NB4 (cell line): ENCODE measurements around the gene SETD1B.

Experiments
- DNase-seq: peaks from one replicate; pipeline ENCODE4 v3.0.0; 2010; ENCODE audit warnings: low read depth
- H3K4me3 ChIP-seq: one replicate; pipeline ENCODE4 v1.5.1; 2011; ENCODE audit warnings: mild to moderate bottlenecking, low read depth, low read length, moderate library complexity
- MYC ChIP-seq: IDR thresholded peaks from 2 replicates; pipeline ENCODE4 v1.6.1; 2011; ENCODE audit warnings: low read depth, low read length
- POLR2A ChIP-seq: IDR thresholded peaks from 2 replicates; pipeline ENCODE4 v1.6.1; 2011; ENCODE audit warnings: mild to moderate bottlenecking; ENCODE audit not compliant: insufficient read length; ENCODE audit errors: extremely low read depth
- TF ChIP-seq, protein P1 (sequence below): IDR thresholded peaks from 2 replicates; pipeline ENCODE4 v1.6.1; 2011; ENCODE audit warnings: low read depth, low read length
- TF ChIP-seq, protein P2 (sequence below): IDR thresholded peaks from one replicate; pipeline ENCODE4 v1.5.1; 2012; ENCODE audit warnings: low read depth, low read length

The SETD1B gene

DNA sequence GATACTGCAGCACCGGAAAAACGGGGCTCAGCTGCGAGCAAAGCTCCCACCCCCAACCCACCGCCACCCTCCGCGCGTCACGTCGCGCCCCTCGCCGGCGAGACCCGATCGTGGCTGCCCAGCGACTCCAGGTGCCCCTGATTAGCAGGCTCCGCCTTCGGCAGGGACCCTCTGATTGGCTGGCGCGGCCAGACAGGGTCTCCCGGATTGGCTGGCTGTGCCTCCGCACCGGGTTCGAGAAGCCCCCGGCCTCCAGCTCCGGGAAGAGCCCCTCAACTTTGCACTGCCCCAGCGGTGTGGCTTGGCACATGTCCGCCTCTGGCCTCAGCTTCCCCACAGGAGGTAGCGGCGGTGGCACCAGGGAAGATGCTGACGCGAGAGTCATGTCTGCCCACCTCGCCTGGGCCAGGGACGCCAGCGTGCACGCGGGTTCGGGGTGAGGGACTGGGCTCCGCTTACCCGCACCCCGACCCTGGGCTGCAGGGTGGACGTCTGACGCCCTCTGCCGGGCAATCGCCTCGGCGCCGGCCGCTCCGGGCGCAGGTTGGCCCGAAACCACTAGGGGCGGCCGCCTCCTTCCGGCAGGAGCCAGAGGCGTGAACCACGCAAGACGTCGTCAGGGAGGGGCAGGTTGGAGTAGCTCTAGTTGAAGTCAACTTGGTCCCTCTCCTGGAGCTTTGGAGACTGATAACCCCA is 9.8 kb upstream of the SETD1B start:
- DNase-seq: peak; percentile 99
- H3K4me3 ChIP-seq: peak overlapping the region; percentile 72
- TF ChIP-seq POLR2A (peak; percentile 32), MYC (peak; percentile 95)
- TF ChIP-seq, protein P1, sequence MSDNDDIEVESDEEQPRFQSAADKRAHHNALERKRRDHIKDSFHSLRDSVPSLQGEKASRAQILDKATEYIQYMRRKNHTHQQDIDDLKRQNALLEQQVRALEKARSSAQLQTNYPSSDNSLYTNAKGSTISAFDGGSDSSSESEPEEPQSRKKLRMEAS: peak; percentile 89
- TF ChIP-seq, protein P2, sequence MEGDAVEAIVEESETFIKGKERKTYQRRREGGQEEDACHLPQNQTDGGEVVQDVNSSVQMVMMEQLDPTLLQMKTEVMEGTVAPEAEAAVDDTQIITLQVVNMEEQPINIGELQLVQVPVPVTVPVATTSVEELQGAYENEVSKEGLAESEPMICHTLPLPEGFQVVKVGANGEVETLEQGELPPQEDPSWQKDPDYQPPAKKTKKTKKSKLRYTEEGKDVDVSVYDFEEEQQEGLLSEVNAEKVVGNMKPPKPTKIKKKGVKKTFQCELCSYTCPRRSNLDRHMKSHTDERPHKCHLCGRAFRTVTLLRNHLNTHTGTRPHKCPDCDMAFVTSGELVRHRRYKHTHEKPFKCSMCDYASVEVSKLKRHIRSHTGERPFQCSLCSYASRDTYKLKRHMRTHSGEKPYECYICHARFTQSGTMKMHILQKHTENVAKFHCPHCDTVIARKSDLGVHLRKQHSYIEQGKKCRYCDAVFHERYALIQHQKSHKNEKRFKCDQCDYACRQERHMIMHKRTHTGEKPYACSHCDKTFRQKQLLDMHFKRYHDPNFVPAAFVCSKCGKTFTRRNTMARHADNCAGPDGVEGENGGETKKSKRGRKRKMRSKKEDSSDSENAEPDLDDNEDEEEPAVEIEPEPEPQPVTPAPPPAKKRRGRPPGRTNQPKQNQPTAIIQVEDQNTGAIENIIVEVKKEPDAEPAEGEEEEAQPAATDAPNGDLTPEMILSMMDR: peak; percentile 100

DNA sequence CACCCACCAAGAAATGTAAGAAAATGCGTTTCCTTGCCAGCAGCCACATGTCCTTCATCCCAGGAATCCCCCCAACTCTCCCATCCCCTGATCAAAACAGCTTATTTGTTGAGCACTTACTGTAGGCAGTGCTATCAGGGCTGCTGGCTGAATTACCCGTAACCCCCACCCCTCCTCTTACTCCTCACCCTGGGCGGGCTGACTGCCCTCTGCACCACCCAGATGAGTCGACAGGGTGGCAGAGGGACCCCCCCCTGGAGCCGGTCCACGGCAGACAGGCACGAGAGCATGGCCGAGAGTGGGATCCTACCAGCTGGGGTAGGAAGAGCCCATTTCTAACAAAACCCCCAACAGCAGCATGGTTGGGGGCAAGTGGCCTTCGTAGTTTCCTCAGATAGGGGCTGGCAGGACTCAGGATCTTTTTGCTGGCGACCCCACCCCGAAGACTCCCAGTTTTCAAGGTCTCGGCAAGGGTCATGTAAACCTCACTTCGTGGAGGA is 9.2 kb upstream of the SETD1B start:
- H3K4me3 ChIP-seq: peak overlapping the region; percentile 37
- DNase-seq: no peak

DNA sequence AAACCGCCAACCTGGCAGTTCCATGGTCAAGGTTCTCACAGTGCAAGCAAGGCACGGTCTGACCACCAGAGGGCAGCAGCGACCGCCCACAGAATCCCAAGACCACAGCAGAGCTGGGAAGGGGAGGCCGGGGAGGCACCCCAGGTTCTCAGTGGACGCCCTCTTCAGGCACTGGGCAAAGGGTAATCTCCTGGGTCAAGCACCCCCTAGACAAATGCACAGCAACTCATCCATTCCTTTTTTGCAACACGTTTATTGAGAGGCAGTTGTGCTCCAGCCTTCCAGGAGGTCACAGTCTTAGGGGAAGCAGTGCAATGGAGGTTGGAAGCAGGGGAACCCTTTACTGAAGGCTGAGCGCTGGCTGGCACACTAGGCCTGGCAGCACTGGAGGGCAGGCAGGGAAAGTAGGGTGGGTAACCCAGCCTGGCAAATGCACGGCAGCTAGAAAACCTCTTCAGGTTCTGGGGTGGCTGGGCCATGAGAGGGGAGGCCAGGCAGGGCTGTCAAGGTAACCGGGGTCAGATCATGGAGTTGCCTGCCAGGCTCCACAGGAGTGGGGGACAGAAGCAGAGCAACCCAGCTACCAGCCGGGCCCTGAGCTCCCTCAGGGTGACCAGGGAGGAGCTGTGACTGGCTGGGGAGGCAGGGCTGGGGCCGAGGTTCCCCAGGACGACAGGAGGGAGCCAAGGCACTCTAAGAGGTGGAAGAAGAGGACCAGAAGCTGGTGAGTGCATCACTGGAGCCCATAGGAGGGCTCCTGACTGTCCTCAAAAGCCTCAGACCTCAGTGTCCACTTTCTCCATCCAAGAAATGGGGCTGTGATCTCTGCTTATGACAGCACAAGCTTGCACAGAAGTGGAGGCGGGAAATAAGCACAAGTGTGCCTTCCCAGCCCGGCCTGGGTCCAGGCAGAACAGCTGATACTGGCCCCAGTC is 8.5 kb upstream of the SETD1B start:
- TF ChIP-seq POLR2A (no peak), MYC (peak; percentile 62)
- TF ChIP-seq, protein P2: peak; percentile 99
- TF ChIP-seq, protein P1: peak; percentile 51
- peak overlapping the region; percentile 37 for H3K4me3 ChIP-seq
- peak; percentile 95 for DNase-seq

More for the DNA sequence above, 9.2 kb upstream of the SETD1B start:
- TF ChIP-seq MYC: no peak
- TF ChIP-seq, protein P2: no peak
- TF ChIP-seq, protein P1: no peak
- no peak for TF ChIP-seq POLR2A

DNA sequence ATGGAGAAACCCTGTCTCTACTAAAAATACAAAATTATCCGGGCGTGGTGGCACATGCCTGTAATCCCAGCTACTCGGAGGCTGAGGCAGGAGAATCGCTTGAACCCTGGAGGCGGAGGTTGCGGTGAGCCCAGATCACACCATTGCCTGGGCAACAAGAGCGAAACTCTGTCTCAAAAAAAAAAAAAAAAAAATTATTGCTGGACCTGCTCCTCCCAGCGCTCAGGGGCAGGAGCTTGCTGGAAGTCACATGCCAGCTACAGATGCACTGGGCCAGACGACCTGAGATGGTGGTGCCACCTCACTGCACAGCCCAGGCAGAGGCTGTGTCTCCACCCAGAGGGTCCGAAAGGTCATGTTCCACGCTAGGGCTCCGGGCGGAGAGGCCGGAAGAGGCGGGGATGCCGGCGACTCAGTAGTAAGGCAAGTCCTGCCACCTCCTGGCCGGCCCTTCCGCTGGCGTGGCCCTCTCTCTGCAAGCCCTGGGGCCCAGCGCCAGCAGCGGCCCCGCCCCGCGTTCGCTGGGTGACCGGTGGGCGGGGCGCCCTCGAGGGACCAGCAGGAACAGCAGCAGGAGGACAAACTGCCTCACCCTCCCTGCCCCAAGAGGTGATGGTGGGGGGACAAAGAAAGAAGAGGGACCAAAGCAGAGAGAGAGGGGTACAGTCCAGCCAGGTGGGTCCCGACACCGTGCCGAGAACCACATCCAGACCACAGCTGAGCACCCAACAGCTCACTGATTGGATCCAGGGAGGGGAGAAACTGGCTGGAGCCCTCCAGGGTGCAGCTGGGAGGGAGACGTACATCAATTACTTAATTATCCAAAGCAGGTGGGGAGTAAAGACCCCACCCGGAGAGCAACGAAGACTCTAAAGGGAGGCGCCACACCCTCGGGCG is 6.7 kb upstream of the SETD1B start:
- TF ChIP-seq MYC (no peak), POLR2A (no peak)
- TF ChIP-seq, protein P1: no peak
- TF ChIP-seq, protein P2: no peak
- no peak for DNase-seq
- H3K4me3 ChIP-seq: no peak overlapping the region
